Activated naive CD8-positive, alpha-beta T cell treated with anti-CD3 and anti-CD28 coated beads, Interleukin-2, amount 10 ng/mL, durations not matched to agents 7 days and 5 days (primary cell): ENCODE results near the gene TNS1. TPM values are rescaled to one million over a fixed set of nuclear protein-coding genes. Genes with fewer than 3 reads are reported as not detected.

ENCODE experiments used
- ATAC-seq: fragments of 150-1000 bp; cut with Tn5 transposase; one replicate; pipeline ENCODE4 v1.10.0; 2021; ENCODE audit warnings: low read depth, moderate library complexity
- POLR2A ChIA-PET: fragments of 350-600 bp; sonication (Branson Sonifier 250); formaldehyde crosslinking; loops from one replicate; lab custom pipeline; 2021; ENCODE audit warnings: antibody characterized with exemption; lab: Charles Lee
- DNase-seq: peaks from one replicate; pipeline ENCODE4 v3.0.0; 2021
- H3K27ac Mint-ChIP-seq: one replicate; pipeline ENCODE4 v1.8.0; 2022; ENCODE audit warnings: mild to moderate bottlenecking, mixed read lengths
- H3K27me3 Mint-ChIP-seq: one replicate; pipeline ENCODE4 v1.8.0; 2022; ENCODE audit warnings: mild to moderate bottlenecking, moderate library complexity, mixed read lengths
- H3K36me3 Mint-ChIP-seq: one replicate; pipeline ENCODE4 v1.8.0; 2021; ENCODE audit warnings: mild to moderate bottlenecking, mixed read lengths
- H3K4me1 Mint-ChIP-seq: one replicate; pipeline ENCODE4 v1.8.0; 2021; ENCODE audit warnings: mixed read lengths
- H3K4me3 Mint-ChIP-seq: one replicate; pipeline ENCODE4 v1.8.0; 2022; ENCODE audit warnings: mild to moderate bottlenecking, moderate library complexity, mixed read lengths
- H3K9me3 Mint-ChIP-seq: one replicate; pipeline ENCODE4 v1.8.0; 2021; ENCODE audit warnings: mixed read lengths
- total RNA-seq, 2 experiments: library from RNA; stranded (reverse); gene quantifications; one replicate each; pipeline ENCODE4 v1.2.3, GENCODE V29; 2021

TNS1 gene
- total RNA-seq, 2 experiments from 2014 or later, result 15.1 to 21.2 TPM

GRCh38 chr2:217847552-217848350, 155.0 kb downstream of the TNS1 start:
- POLR2A ChIA-PET, result no interaction called here
- no peak for ATAC-seq
- Mint-ChIP-seq H3K4me1 (no peaks in the 10 kb centered on the region), H3K9me3 (no peaks in the 10 kb centered on the region), H3K27me3 (peaks cover 6% of the 10 kb centered on the region), H3K27ac (no peak overlapping the region), H3K4me3 (no peak overlapping the region), H3K36me3 (no peaks in the 10 kb centered on the region)
- DNase-seq, result no peak

- H3K4me1 Mint-ChIP-seq, result no peaks in the 10 kb centered on the region
- DNase-seq, result no peak
- H3K27me3 Mint-ChIP-seq, result peaks cover 6% of the 10 kb centered on the region
- ATAC-seq, result no peak
- no peak overlapping the region for H3K27ac Mint-ChIP-seq
- H3K4me3 Mint-ChIP-seq, result no peak overlapping the region
- no peaks in the 10 kb centered on the region for H3K9me3 Mint-ChIP-seq
- POLR2A ChIA-PET, result no interaction called here
- no peaks in the 10 kb centered on the region for H3K36me3 Mint-ChIP-seq
Observed at GRCh38 chr2:217847115-217847514, 155.7 kb downstream of the TNS1 start.

- DNase-seq, result no peak
- no peak overlapping the region for H3K4me3 Mint-ChIP-seq
- H3K27ac Mint-ChIP-seq, result no peak overlapping the region
- H3K9me3 Mint-ChIP-seq, result no peaks in the 10 kb centered on the region
- ATAC-seq, result no peak
- H3K36me3 Mint-ChIP-seq, result no peaks in the 10 kb centered on the region
- H3K27me3 Mint-ChIP-seq, result peaks cover 6% of the 10 kb centered on the region
- POLR2A ChIA-PET, result no interaction called here
- H3K4me1 Mint-ChIP-seq, result no peaks in the 10 kb centered on the region
Observed at GRCh38 chr2:217846321-217846743, 156.5 kb downstream of the TNS1 start.

GRCh38 chr2:217845301-217845700, 157.5 kb downstream of the TNS1 start:
- Mint-ChIP-seq H3K36me3 (no peaks in the 10 kb centered on the region), H3K27me3 (no peaks in the 10 kb centered on the region), H3K4me3 (no peak overlapping the region), H3K9me3 (no peaks in the 10 kb centered on the region), H3K27ac (no peak overlapping the region), H3K4me1 (no peaks in the 10 kb centered on the region)
- DNase-seq (no peak), ATAC-seq (no peak)
- POLR2A ChIA-PET, result no interaction called here

GRCh38 chr2:217844696-217845095, 158.1 kb downstream of the TNS1 start:
- Mint-ChIP-seq H3K4me3 (no peak overlapping the region), H3K9me3 (no peaks in the 10 kb centered on the region)
- no peak for ATAC-seq

GRCh38 chr2:217843324-217843723, 159.5 kb downstream of the TNS1 start:
- Mint-ChIP-seq H3K4me1 (no peaks in the 10 kb centered on the region), H3K36me3 (no peaks in the 10 kb centered on the region), H3K27ac (no peak overlapping the region), H3K4me3 (no peak overlapping the region), H3K27me3 (no peaks in the 10 kb centered on the region), H3K9me3 (no peaks in the 10 kb centered on the region)
- no peak for DNase-seq
- POLR2A ChIA-PET, result no interaction called here
- ATAC-seq, result no peak

More at GRCh38 chr2:217844696-217845095, 158.1 kb downstream of the TNS1 start:
- DNase-seq, result no peak
- Mint-ChIP-seq H3K4me1 (no peaks in the 10 kb centered on the region), H3K27ac (no peak overlapping the region), H3K27me3 (no peaks in the 10 kb centered on the region), H3K36me3 (no peaks in the 10 kb centered on the region)
- POLR2A ChIA-PET, result no interaction called here

GRCh38 chr2:217842017-217842416, 160.8 kb downstream of the TNS1 start:
- Mint-ChIP-seq H3K9me3 (no peaks in the 10 kb centered on the region), H3K27me3 (no peaks in the 10 kb centered on the region), H3K4me1 (no peaks in the 10 kb centered on the region), H3K27ac (no peak overlapping the region), H3K4me3 (no peak overlapping the region), H3K36me3 (no peaks in the 10 kb centered on the region)
- POLR2A ChIA-PET, result no interaction called here
- no peak for DNase-seq
- no peak for ATAC-seq

- Mint-ChIP-seq H3K27ac (no peak overlapping the region), H3K36me3 (no peaks in the 10 kb centered on the region), H3K27me3 (no peaks in the 10 kb centered on the region), H3K4me1 (no peaks in the 10 kb centered on the region), H3K9me3 (no peaks in the 10 kb centered on the region), H3K4me3 (no peak overlapping the region)
- no peak for ATAC-seq
- no peak for DNase-seq
- POLR2A ChIA-PET, result no interaction called here
Observed at GRCh38 chr2:217840522-217840921, 162.3 kb downstream of the TNS1 start.

- no peaks in the 10 kb centered on the region for H3K36me3 Mint-ChIP-seq
- H3K9me3 Mint-ChIP-seq, result no peaks in the 10 kb centered on the region
- POLR2A ChIA-PET, result no interaction called here
- H3K27ac Mint-ChIP-seq, result no peak overlapping the region
- no peaks in the 10 kb centered on the region for H3K4me1 Mint-ChIP-seq
- no peaks in the 10 kb centered on the region for H3K27me3 Mint-ChIP-seq
- ATAC-seq, result no peak
- no peak for DNase-seq
- H3K4me3 Mint-ChIP-seq, result no peak overlapping the region
Observed at GRCh38 chr2:217839750-217840107, 163.1 kb downstream of the TNS1 start.

- no peaks in the 10 kb centered on the region for H3K36me3 Mint-ChIP-seq
- no peaks in the 10 kb centered on the region for H3K9me3 Mint-ChIP-seq
- H3K27me3 Mint-ChIP-seq, result peaks cover under 1% of the 10 kb centered on the region
- H3K4me3 Mint-ChIP-seq, result no peak overlapping the region
- DNase-seq (no peak), ATAC-seq (no peak)
- POLR2A ChIA-PET, result no interaction called here
- no peaks in the 10 kb centered on the region for H3K4me1 Mint-ChIP-seq
- no peak overlapping the region for H3K27ac Mint-ChIP-seq
Observed at GRCh38 chr2:217839073-217839749, 163.6 kb downstream of the TNS1 start.

- ATAC-seq, result no peak
Observed at GRCh38 chr2:217838409-217838831, 164.4 kb downstream of the TNS1 start.

GRCh38 chr2:217837530-217837929, 165.3 kb downstream of the TNS1 start:
- no peaks in the 10 kb centered on the region for H3K4me1 Mint-ChIP-seq
- ATAC-seq (no peak), DNase-seq (no peak)
- no peak overlapping the region for H3K27ac Mint-ChIP-seq
- no peaks in the 10 kb centered on the region for H3K9me3 Mint-ChIP-seq
- POLR2A ChIA-PET, result no interaction called here
- H3K27me3 Mint-ChIP-seq, result peaks cover 2% of the 10 kb centered on the region
- no peaks in the 10 kb centered on the region for H3K36me3 Mint-ChIP-seq
- H3K4me3 Mint-ChIP-seq, result no peak overlapping the region

More at GRCh38 chr2:217838409-217838831, 164.4 kb downstream of the TNS1 start:
- Mint-ChIP-seq H3K4me3 (no peak overlapping the region), H3K27ac (no peak overlapping the region), H3K4me1 (no peaks in the 10 kb centered on the region), H3K27me3 (peaks cover 2% of the 10 kb centered on the region), H3K9me3 (no peaks in the 10 kb centered on the region), H3K36me3 (no peaks in the 10 kb centered on the region)
- POLR2A ChIA-PET, result no interaction called here
- DNase-seq, result no peak

GRCh38 chr2:217836901-217837491, 165.8 kb downstream of the TNS1 start:
- H3K36me3 Mint-ChIP-seq, result no peaks in the 10 kb centered on the region
- POLR2A ChIA-PET, result no interaction called here
- no peak overlapping the region for H3K4me3 Mint-ChIP-seq
- ATAC-seq (no peak), DNase-seq (no peak)
- H3K9me3 Mint-ChIP-seq, result no peaks in the 10 kb centered on the region
- no peaks in the 10 kb centered on the region for H3K4me1 Mint-ChIP-seq
- no peak overlapping the region for H3K27ac Mint-ChIP-seq
- peaks cover 2% of the 10 kb centered on the region for H3K27me3 Mint-ChIP-seq
